IPS-20b (cell line): Measurements from ENCODE around the gene TCEAL3.
"Not testable (repeated sequence)": the region's sequence is repeated elsewhere in the genome, so short reads cannot be mapped to it uniquely, and the experiment has no call there.

Source experiments
- H3K27ac ChIP-seq: one replicate; pipeline ENCODE4 v1.5.1; 2013; ENCODE audit warnings: low read length
- H3K27me3 ChIP-seq: 2 replicates; pipeline ENCODE4 v1.6.1; 2013; ENCODE audit warnings: mild to moderate bottlenecking, low read length, inconsistent platforms; ENCODE audit not compliant: insufficient read depth
- H3K36me3 ChIP-seq: 2 replicates; pipeline ENCODE4 v1.6.1; 2013; ENCODE audit warnings: low read depth, mild to moderate bottlenecking, inconsistent platforms, low read length, moderate library complexity; ENCODE audit not compliant: insufficient read depth
- H3K4me1 ChIP-seq: 2 replicates; pipeline ENCODE4 v1.6.1; 2013; ENCODE audit warnings: mild to moderate bottlenecking, control low read depth, inconsistent platforms, low read length, moderate library complexity; ENCODE audit not compliant: insufficient read depth
- H3K4me3 ChIP-seq: 2 replicates; pipeline ENCODE4 v1.5.1; 2013; ENCODE audit warnings: mild to moderate bottlenecking, low read length, inconsistent platforms
- H3K9ac ChIP-seq: 2 replicates; pipeline ENCODE4 v1.6.1; 2013; ENCODE audit warnings: low read depth, mild to moderate bottlenecking, inconsistent platforms, low read length, moderate library complexity
- H3K9me3 ChIP-seq: 2 replicates; pipeline ENCODE4 v1.6.1; 2013; ENCODE audit warnings: mild to moderate bottlenecking, low read depth, low read length, inconsistent platforms; ENCODE audit not compliant: insufficient read depth

Gene TCEAL3

GRCh38 chrX:103628386-103629317 lies 20.9 kb downstream of the TCEAL3 start, which contains the start of gene TCEAL1:
TCEAL1 (plus strand) TSS chrX:103628975; CDS start chrX:103629917, 942 bp downstream.
- Histone ChIP-seq H3K27me3 (no peaks in the 10 kb centered on the region), H3K4me3 (peak within 1 kb of the TSS; percentile 88), H3K4me1 (no peaks in the 10 kb centered on the region), H3K36me3 (no peaks in the 10 kb centered on the region), H3K9ac (peak within 1 kb of the TSS; percentile 83; the same call in 1 of the 2 replicates), H3K9me3 (no peaks in the 10 kb centered on the region), H3K27ac (no peak within 1 kb of the TSS)

DNA sequence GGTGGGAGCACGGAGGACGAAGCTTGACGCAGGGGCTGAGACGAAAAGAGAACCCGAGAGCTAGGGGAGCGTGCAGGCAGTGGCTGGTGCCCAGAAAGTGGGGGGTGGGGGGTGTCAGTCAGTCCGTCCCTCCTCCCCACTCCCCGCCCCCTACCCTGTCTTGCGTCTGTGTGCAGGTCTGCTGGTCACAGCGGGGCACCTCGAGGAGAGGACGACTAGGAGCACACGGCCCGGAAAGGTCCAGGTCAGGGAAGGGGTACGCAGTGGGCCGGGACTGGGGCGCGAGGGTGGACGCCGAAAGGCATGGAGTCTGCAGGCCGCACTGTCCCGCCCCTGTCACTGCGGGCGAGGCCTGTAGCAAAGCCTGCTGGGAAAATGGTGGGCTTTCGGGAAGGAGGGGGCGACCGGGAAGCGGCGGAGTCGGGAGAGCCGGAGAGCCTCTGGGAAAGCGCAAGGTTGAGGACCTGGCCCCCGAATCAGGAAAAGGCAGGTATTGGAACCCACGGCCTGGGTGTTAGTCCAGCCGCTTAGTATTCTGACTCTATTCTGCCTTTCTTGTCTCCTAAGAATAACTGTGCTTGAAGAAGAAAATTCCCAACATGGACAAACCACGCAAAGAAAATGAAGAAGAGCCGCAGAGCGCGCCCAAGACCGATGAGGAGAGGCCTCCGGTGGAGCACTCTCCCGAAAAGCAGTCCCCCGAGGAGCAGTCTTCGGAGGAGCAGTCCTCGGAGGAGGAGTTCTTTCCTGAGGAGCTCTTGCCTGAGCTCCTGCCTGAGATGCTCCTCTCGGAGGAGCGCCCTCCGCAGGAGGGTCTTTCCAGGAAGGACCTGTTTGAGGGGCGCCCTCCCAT lies 21.8 kb downstream of the TCEAL3 start:
- no peak overlapping the region for H3K27ac ChIP-seq
- peak overlapping the region; percentile 88 for H3K4me3 ChIP-seq
- no peaks in the 10 kb centered on the region for H3K4me1 ChIP-seq
- peak overlapping the region; percentile 83; the same call in 1 of the 2 replicates for H3K9ac ChIP-seq
- no peaks in the 10 kb centered on the region for H3K27me3 ChIP-seq
- no peaks in the 10 kb centered on the region for H3K36me3 ChIP-seq
- no peaks in the 10 kb centered on the region for H3K9me3 ChIP-seq

GRCh38 chrX:103630171-103630511 lies 22.4 kb downstream of the TCEAL3 start:
- Histone ChIP-seq H3K4me3 (peak overlapping the region; percentile 88), H3K27ac (no peak overlapping the region), H3K4me1 (no peaks in the 10 kb centered on the region), H3K36me3 (no peaks in the 10 kb centered on the region), H3K9me3 (no peaks in the 10 kb centered on the region), H3K27me3 (no peaks in the 10 kb centered on the region), H3K9ac (peak overlapping the region; percentile 83; the same call in 1 of the 2 replicates)

DNA sequence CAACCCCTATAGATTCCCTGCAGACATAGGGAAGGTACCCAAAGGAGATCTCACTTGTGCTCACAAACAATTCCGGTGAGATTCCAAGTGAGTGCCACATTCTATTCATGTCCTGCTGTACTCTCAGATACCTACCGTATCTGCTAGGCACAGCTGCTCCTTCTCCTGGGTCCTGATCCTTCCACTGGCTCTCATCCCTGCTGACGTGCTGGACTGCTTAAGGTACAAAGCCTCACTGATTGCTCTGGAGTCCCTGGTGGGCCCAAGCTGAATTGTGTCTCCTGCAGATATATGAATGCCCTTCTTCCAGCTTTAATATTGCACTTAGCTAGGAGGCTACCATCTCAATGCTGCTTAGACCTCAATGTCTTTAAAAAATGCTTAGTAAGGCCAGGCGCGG lies 23.4 kb downstream of the TCEAL3 start:
- no peaks in the 10 kb centered on the region for H3K36me3 ChIP-seq
- H3K9ac ChIP-seq: no peak overlapping the region
- no peaks in the 10 kb centered on the region for H3K27me3 ChIP-seq
- no peak overlapping the region for H3K27ac ChIP-seq
- no peak overlapping the region for H3K4me3 ChIP-seq
- H3K9me3 ChIP-seq: no peaks in the 10 kb centered on the region
- H3K4me1 ChIP-seq: no peaks in the 10 kb centered on the region

DNA sequence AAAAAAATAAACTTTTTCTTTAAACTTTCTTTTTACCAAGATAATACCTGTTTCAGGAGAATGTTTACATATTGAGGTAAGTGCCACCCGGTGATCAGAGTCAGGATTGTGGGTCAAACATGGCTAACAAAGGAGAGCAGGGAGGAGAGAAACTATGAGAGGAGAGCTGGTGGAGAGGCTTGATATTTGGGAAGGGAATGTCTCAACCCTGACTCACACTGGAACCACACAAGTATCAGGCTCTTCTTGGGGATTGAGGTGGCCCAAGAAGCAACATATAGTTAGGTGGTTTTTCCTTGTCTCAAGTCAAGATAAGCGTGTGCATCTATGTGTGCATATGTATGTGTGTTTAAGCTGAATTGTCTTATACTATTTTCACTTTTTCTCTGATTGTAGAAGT lies 27.7 kb downstream of the TCEAL3 start:
- H3K27ac ChIP-seq: no peak overlapping the region
- no peaks in the 10 kb centered on the region for H3K9me3 ChIP-seq
- no peak overlapping the region for H3K9ac ChIP-seq
- no peaks in the 10 kb centered on the region for H3K4me1 ChIP-seq
- no peaks in the 10 kb centered on the region for H3K27me3 ChIP-seq
- no peaks in the 10 kb centered on the region for H3K36me3 ChIP-seq
- H3K4me3 ChIP-seq: no peak overlapping the region

- no peaks in the 10 kb centered on the region for H3K9me3 ChIP-seq
- H3K9ac ChIP-seq: no peak overlapping the region
- H3K27me3 ChIP-seq: no peaks in the 10 kb centered on the region
- no peak overlapping the region for H3K4me3 ChIP-seq
- H3K36me3 ChIP-seq: no peaks in the 10 kb centered on the region
- H3K27ac ChIP-seq: no peak overlapping the region
- H3K4me1 ChIP-seq: no peaks in the 10 kb centered on the region
These were observed 30.0 kb downstream of the TCEAL3 start for GRCh38 chrX:103637604-103638338.

DNA sequence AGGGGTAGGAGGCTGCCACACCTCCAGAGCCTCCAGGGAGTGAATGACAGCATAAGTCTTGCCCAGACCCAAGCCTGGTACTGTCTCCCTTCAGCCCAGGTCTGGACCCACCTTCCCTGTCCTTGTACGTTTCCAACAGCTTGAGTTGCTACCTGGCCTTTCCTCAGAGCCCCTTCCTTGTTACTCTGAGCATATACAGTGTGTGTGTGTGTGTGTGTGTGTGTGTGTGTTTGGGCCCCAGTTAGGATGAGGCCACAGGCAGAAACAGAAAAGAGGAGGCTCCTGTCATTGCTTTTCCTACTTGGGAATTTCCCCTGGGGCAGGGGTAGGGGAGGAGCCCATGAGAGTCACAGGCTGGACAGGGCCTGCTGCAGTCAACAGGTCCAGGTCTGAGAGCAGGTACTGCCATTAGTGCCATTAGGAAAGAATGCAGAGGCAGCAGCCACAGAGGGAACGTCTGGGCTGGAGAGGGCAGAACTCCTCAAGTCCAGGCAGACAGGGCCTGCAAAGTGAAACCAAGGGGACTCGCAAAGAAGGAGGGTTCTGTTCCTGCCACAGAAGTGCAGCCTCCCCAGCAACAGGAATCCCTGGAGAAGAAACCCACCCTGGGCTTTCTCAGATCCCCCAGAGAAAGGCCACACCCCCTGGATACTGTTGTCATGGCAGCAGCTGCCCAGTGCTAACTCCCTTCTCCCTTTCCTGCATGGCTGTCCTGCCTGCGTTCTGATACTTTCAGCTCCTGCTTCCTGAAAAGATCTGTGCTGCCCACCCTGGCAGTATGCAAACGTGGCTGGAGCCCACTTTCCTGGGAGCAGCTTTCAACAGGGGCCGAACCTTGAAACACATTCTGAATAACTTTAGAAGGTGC lies 30.9 kb downstream of the TCEAL3 start:
- H3K27me3 ChIP-seq, H3K27ac ChIP-seq, H3K4me3 ChIP-seq, H3K9ac ChIP-seq, H3K9me3 ChIP-seq, H3K4me1 ChIP-seq, H3K36me3 ChIP-seq: not testable (repeated sequence)

DNA sequence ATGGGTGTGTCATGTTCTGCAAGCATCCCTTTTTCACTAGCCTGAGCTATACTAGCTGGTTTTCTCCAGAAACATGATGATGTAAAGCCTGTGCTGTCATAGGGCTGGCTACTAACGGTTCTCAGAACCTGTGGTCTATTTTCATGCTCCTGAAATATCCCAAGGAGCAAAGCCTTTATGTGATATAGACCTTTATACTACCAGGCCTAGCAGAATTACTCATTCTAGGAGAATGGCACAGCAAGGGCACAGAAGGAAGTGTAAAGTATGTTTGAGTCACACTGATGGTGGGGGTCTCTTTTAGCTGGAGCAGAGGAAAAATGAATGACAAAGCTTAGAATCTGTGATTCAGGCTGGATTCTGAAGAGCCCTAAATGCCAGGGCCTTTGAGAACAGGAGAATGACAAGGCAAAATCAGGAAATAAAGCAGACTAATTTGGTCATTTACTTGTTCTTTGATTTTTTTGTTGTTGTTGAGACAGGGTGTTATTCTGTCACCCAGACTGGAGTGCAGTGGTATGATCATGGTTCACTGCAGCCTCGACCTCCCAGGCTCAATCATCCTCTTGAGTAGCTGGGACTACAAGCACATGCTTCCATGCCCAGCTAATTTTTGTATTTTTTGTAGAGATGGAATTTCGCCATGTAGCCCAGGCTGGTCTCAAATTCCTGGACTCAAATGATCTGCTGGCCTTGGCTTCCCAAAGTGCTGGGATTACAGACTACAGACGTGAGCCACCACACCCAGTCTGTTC lies 32.8 kb downstream of the TCEAL3 start:
- Histone ChIP-seq H3K4me3 (no peak overlapping the region), H3K36me3 (no peaks in the 10 kb centered on the region), H3K27me3 (no peaks in the 10 kb centered on the region), H3K27ac (no peak overlapping the region), H3K9me3 (no peaks in the 10 kb centered on the region), H3K4me1 (no peaks in the 10 kb centered on the region), H3K9ac (no peak overlapping the region)

DNA sequence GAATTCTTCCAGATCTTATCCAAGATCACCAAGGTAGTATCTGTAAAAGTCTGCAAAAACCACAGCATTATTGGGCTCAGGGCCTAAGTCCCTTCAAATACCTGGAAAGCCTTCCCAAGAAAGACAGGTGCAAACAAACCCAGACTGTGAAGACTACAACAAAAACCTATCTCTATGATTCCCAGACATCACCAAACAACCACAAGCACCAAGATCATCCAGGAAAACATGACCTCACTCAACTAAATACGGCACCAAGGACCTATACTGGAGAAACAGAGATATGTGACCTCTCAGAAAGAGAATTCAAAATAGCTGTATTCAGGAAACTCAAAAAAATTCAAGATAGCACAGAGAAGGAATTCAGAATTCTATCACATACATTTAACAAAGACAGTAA lies 36.4 kb downstream of the TCEAL3 start:
- no peaks in the 10 kb centered on the region for H3K36me3 ChIP-seq
- no peak overlapping the region for H3K4me3 ChIP-seq
- no peaks in the 10 kb centered on the region for H3K27me3 ChIP-seq
- H3K4me1 ChIP-seq: no peaks in the 10 kb centered on the region
- H3K9me3 ChIP-seq: no peaks in the 10 kb centered on the region
- no peak overlapping the region for H3K27ac ChIP-seq
- no peak overlapping the region for H3K9ac ChIP-seq

DNA sequence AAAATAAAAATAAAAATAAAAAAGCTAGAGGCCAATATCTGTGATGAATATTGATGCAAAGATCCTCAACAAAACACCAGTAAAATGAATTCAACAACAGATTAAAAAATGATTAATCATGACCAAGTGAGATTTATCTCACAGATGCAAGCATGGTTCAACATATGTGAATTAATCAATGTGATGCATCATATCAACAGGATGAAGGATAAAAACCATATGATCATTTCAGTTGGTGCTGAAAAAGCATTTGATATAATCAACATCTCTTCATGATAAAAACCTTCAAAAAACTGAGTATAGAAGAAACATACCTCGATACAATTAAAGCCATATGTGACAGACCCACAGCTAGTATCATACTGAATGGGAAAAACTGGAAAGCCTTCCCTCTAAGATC lies 39.9 kb downstream of the TCEAL3 start:
- no peaks in the 10 kb centered on the region for H3K27me3 ChIP-seq

More for the DNA sequence above, 39.9 kb downstream of the TCEAL3 start:
- no peak overlapping the region for H3K9ac ChIP-seq
- no peak overlapping the region for H3K4me3 ChIP-seq
- H3K9me3 ChIP-seq: no peaks in the 10 kb centered on the region
- H3K27ac ChIP-seq: no peak overlapping the region
- H3K36me3 ChIP-seq: no peaks in the 10 kb centered on the region
- H3K4me1 ChIP-seq: no peaks in the 10 kb centered on the region
